HCT116 (cell line): ENCODE data around the gene ELMOD1. TPM values are rescaled to one million over a fixed set of nuclear protein-coding genes. Genes with fewer than 3 reads are reported as not detected.
"Not testable (repeated sequence)": the region's sequence is repeated elsewhere in the genome, so short reads cannot be mapped to it uniquely, and the experiment has no call there.

Experiments
- ATAC-seq: fragments of 200-7000 bp; cut with Tn5 transposase; 2 replicates; pipeline ENCODE4 v1.9.1; 2020; ENCODE audit warnings: mild to moderate bottlenecking, moderate library complexity
- BruUV-seq: library from RNA; stranded (reverse); fragments of 400-500 nt; replicated peaks from 2 replicates; lab custom pipeline; 2021; lab: Mats Ljungman, UMichigan
- CTCF ChIA-PET: fragments of 300-600 bp; sonication (Branson Sonifier 250); formaldehyde crosslinking; loops from one replicate; lab custom pipeline; 2021; ENCODE audit warnings: antibody characterized with exemption; lab: Charles Lee
- POLR2A ChIA-PET: fragments of 300-600, 350-600 bp; sonication (Branson Sonifier 250); formaldehyde crosslinking; loops from one replicate; lab custom pipeline; 2021; ENCODE audit warnings: antibody characterized with exemption; lab: Charles Lee
- RAD21 ChIA-PET, 2 experiments: fragments of 300-600 bp; sonication (Branson Sonifier 250); formaldehyde crosslinking; loops; one replicate each; lab custom pipeline; 2023; ENCODE audit warnings: low total read pairs in 2 of 2; ENCODE audit not compliant: uncharacterized antibody in 2 of 2, unreplicated experiment in 2 of 2, low non-redundant PET in 1 of 2; lab: Charles Lee
- DNase-seq: peaks from one replicate; pipeline ENCODE4 v3.0.0-alpha.2; 2010; ENCODE audit warnings: low read depth, low spot score
- H2AFZ ChIP-seq: fragments of 200-600 bp; shearing (Covaris generic), sonication (generic); 2 replicates; pipeline ENCODE4 v1.6.1; 2017; ENCODE audit warnings: low read depth, mixed run types, mixed read lengths, antibody characterized with exemption, low read length; ENCODE audit not compliant: poor library complexity, severe bottlenecking
- H3K27ac ChIP-seq: 2 replicates; pipeline ENCODE4 v1.5.1; 2012; ENCODE audit warnings: low read depth, low read length
- H3K27me3 ChIP-seq: fragments of 200-600 bp; sonication (generic); 2 replicates; pipeline ENCODE4 v1.6.1; 2016; ENCODE audit warnings: mixed run types, low read length, mixed read lengths; ENCODE audit not compliant: insufficient read depth
- H3K36me3 ChIP-seq, 2 experiments: fragments of 200-500 bp in 1 of 2; fragments of 200-600 bp in 1 of 2; sonication (Bioruptor generic) in 1 of 2; sonication (generic) in 1 of 2; 2 replicates each; pipeline versions ENCODE4 v1.5.1 to v1.6.1; 2014 to 2016; ENCODE audit warnings: low read length in 2 of 2, inconsistent platforms in 1 of 2, mixed read lengths in 1 of 2, mixed run types in 1 of 2; ENCODE audit not compliant: insufficient read depth in 2 of 2, control insufficient read depth in 1 of 2
- H3K4me1 ChIP-seq, 2 experiments: fragments of 200-600 bp in 1 of 2; sonication (generic) in 1 of 2; 2 replicates each; pipeline versions ENCODE4 v1.5.1 to v1.6.1; 2012 to 2017; ENCODE audit warnings: low read length in 2 of 2, inconsistent platforms in 1 of 2, mild to moderate bottlenecking in 1 of 2, mixed read lengths in 1 of 2, mixed run types in 1 of 2, moderate library complexity in 1 of 2; ENCODE audit not compliant: insufficient read depth in 2 of 2, control insufficient read depth in 1 of 2
- H3K4me2 ChIP-seq: fragments of 200-600 bp; sonication (generic); 2 replicates; pipeline ENCODE4 v1.6.1; 2017; ENCODE audit warnings: mixed run types, low read length, mixed read lengths
- H3K4me3 ChIP-seq, 2 experiments: fragments of 200-600 bp in 1 of 2; sonication (generic) in 1 of 2; replicated peaks in 1 of 2; 2 replicates each; pipeline ENCODE4 v1.5.1; 2011 to 2016; ENCODE audit warnings: low read length in 2 of 2, control low read depth in 1 of 2, low read depth in 1 of 2, mild to moderate bottlenecking in 1 of 2, mixed read lengths in 1 of 2, mixed run types in 1 of 2
- H3K79me2 ChIP-seq: fragments of 200-600 bp; sonication (generic); 2 replicates; pipeline ENCODE4 v1.6.1; 2017; ENCODE audit warnings: mild to moderate bottlenecking, mixed run types, low read length, moderate library complexity, mixed read lengths; ENCODE audit not compliant: insufficient read depth
- H3K9ac ChIP-seq: fragments of 200-600 bp; sonication (generic); 2 replicates; pipeline ENCODE4 v1.6.1; 2016; ENCODE audit warnings: low read length, mixed read lengths
- H3K9me2 ChIP-seq: fragments of 200-600 bp; sonication (generic), shearing (Covaris generic); 2 replicates; pipeline ENCODE4 v1.6.1; 2017; ENCODE audit warnings: mixed run types, mild to moderate bottlenecking, moderate library complexity; ENCODE audit not compliant: insufficient read depth
- H3K9me3 ChIP-seq, 2 experiments: fragments of 200-500 bp in 1 of 2; fragments of 200-600 bp in 1 of 2; sonication (Bioruptor generic) in 1 of 2; sonication (generic) in 1 of 2; 2 replicates each; pipeline ENCODE4 v1.6.1; 2014 to 2017; ENCODE audit warnings: low read length in 2 of 2, mixed read lengths in 2 of 2, inconsistent platforms in 1 of 2, low read depth in 1 of 2, mild to moderate bottlenecking in 1 of 2, mixed run types in 1 of 2, moderate library complexity in 1 of 2; ENCODE audit not compliant: control insufficient read depth in 1 of 2, insufficient read depth in 1 of 2
- H4K20me1 ChIP-seq: fragments of 200-600 bp; sonication (generic), shearing (Covaris generic); 2 replicates; pipeline ENCODE4 v1.6.1; 2017; ENCODE audit warnings: mixed run types, mild to moderate bottlenecking, moderate library complexity; ENCODE audit not compliant: insufficient read depth
- CEBPB ChIP-seq: IDR thresholded peaks from 2 replicates; pipeline ENCODE4 v1.6.1; 2012; ENCODE audit warnings: low read depth
- EGR1 ChIP-seq: IDR thresholded peaks from 2 replicates; pipeline ENCODE4 v1.6.1; 2012; ENCODE audit warnings: low read depth
- EZH2phosphoT487 ChIP-seq: fragments of 200-600 bp; IDR thresholded peaks from 2 replicates; pipeline ENCODE4 v1.6.1; 2018; ENCODE audit warnings: antibody characterized with exemption, borderline replicate concordance
- FOSL1 ChIP-seq: IDR thresholded peaks from 2 replicates; pipeline ENCODE4 v1.6.1; 2012; ENCODE audit warnings: low read depth
- JUND ChIP-seq: IDR thresholded peaks from 2 replicates; pipeline ENCODE4 v1.6.1; 2012
- POLR2A ChIP-seq: IDR thresholded peaks from 2 replicates; pipeline ENCODE4 v1.7.0; 2011; ENCODE audit warnings: borderline replicate concordance; ENCODE audit not compliant: insufficient read depth, insufficient read length; ENCODE audit errors: extremely low read depth
- POLR2AphosphoS5 ChIP-seq: IDR thresholded peaks from 2 replicates; pipeline ENCODE4 v1.6.1; 2011; ENCODE audit warnings: mild to moderate bottlenecking, low read depth, low read length, moderate library complexity
- RAD21 ChIP-seq: IDR thresholded peaks from 2 replicates; pipeline ENCODE4 v1.6.1; 2012; ENCODE audit warnings: low read depth, mild to moderate bottlenecking
- SIN3A ChIP-seq: IDR thresholded peaks from 2 replicates; pipeline ENCODE4 v1.6.1; 2012; ENCODE audit warnings: low read depth
- SP1 ChIP-seq: IDR thresholded peaks from 2 replicates; pipeline ENCODE4 v1.6.1; 2012; ENCODE audit warnings: low read depth
- SRF ChIP-seq: IDR thresholded peaks from 2 replicates; pipeline ENCODE4 v1.6.1; 2012; ENCODE audit warnings: low read depth
- TCF7L2 ChIP-seq: IDR thresholded peaks from 2 replicates; pipeline ENCODE4 v1.7.0; 2011; ENCODE audit warnings: borderline replicate concordance, inconsistent platforms; ENCODE audit not compliant: insufficient read depth, insufficient read length; ENCODE audit errors: extremely low read depth
- ZFX ChIP-seq: fragments of 450-650 bp; IDR thresholded peaks from 2 replicates; pipeline ENCODE4 v1.6.1; 2017
- intact Hi-C: fragments of 100-400 bp; cut with micrococcal nuclease; formaldehyde crosslinking; loops from 2 replicates; pipeline ENCODE4 v1.10.0; 2022
- total RNA-seq: library from RNA; stranded (reverse); gene quantifications from one replicate; pipeline ENCODE4 v1.2.1, GENCODE V29; 2021; ENCODE audit not compliant: unreplicated experiment
- TF ChIP-seq, protein P1 (sequence below): IDR thresholded peaks from 2 replicates; pipeline ENCODE4 v1.6.1; 2011; ENCODE audit warnings: mild to moderate bottlenecking, low read length, moderate library complexity; ENCODE audit not compliant: insufficient replicate concordance; ENCODE audit errors: extremely low read depth
- TF ChIP-seq, protein P2 (sequence below): IDR thresholded peaks from 2 replicates; pipeline ENCODE4 v1.6.1; 2012

ELMOD1 gene
- total RNA-seq, 1 experiment from 2014 or later: 2.9 TPM

DNA sequence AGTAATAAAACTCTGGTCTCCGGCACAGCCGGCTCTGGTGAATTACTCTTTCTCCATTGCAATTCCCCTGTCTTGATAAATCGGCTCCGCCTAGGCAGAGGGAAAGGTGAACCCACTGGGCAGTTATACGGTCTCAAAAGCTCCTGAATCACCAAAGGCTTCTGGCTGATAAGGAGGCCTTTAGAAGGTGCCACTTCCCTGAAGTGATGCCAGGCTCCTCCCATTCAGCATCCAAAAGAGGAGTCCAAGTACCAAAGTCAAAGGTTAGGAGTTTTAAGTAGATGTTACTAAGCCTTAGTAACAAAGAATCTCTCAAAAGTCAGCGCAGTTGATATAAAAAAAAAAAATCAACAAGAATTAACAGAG is 13.6 kb upstream of the ELMOD1 start (continued):
- TF ChIP-seq SIN3A (no peak), JUND (no peak)

DNA sequence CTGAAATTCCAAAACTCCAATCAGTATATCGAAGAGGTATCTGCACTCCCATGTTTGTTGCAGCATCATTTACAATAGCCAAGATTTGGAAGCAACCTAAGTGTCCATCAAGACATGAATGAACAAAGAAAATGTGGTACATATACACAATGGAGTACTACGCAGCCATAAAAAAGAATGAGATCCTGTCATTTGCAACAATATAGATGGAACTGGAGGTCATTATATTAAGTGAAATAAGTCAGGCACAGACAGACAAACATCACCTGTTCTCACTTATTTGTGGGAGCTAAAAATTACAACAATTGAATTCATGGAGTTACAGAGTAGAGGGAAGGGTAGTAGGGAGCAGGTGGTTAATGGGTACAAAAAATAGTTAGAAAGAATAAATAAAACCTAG is 11.8 kb upstream of the ELMOD1 start:
- H3K79me2 ChIP-seq, H3K9me2 ChIP-seq, H3K27ac ChIP-seq, RAD21 ChIA-PET, H2AFZ ChIP-seq, H3K9me3 ChIP-seq, ATAC-seq, H3K4me3 ChIP-seq, H4K20me1 ChIP-seq, H3K27me3 ChIP-seq, DNase-seq, H3K36me3 ChIP-seq, POLR2A ChIA-PET, H3K4me2 ChIP-seq, H3K9ac ChIP-seq, intact Hi-C loops, H3K4me1 ChIP-seq, BruUV-seq: not testable (repeated sequence)
- CTCF ChIA-PET: interaction anchor here (2.0 kb wide), 1 partner anchor 110 kb away, joined by 10 read pairs; no protein-coding TSS in a partner anchor

DNA sequence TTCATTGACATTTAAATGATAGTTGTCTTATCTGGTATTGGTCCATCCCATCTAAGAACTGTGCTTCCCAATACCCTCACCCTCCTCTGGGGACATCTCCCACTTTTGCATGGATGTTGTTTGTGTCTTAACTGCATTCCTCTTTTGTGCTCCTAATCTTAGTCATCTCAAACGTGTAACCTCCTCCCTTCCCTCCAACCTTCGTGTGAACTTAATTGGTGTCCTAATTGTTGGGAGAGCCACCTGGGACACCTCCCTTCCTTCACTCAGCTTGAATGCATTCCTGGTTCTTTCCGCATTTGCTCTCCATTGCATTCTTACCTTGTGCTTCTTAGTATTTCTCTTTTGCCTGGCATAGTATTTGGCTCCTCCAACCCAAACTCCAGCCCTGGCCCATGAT is 9.8 kb upstream of the ELMOD1 start:
- H3K9me2 ChIP-seq: no peaks in the 10 kb centered on the region
- ATAC-seq (no peak), DNase-seq (no peak)
- no peaks in the 10 kb centered on the region for H3K27me3 ChIP-seq
- H3K4me3 ChIP-seq: no peak overlapping the region
- no peaks in the 10 kb centered on the region for H3K9me3 ChIP-seq
- BruUV-seq: no TSS peak
- H3K36me3 ChIP-seq: no peaks in the 10 kb centered on the region
- ChIA-PET POLR2A (no interaction called here), RAD21 (no interaction called here), CTCF (no interaction called here)
- intact Hi-C loops: no loop called here
- TF ChIP-seq SIN3A (no peak), CEBPB (no peak), SP1 (no peak), TCF7L2 (no peak), RAD21 (no peak), ZFX (no peak), FOSL1 (no peak), POLR2AphosphoS5 (no peak), POLR2A (no peak), EGR1 (no peak), JUND (no peak), EZH2phosphoT487 (no peak), SRF (no peak)
- TF ChIP-seq, protein P1, sequence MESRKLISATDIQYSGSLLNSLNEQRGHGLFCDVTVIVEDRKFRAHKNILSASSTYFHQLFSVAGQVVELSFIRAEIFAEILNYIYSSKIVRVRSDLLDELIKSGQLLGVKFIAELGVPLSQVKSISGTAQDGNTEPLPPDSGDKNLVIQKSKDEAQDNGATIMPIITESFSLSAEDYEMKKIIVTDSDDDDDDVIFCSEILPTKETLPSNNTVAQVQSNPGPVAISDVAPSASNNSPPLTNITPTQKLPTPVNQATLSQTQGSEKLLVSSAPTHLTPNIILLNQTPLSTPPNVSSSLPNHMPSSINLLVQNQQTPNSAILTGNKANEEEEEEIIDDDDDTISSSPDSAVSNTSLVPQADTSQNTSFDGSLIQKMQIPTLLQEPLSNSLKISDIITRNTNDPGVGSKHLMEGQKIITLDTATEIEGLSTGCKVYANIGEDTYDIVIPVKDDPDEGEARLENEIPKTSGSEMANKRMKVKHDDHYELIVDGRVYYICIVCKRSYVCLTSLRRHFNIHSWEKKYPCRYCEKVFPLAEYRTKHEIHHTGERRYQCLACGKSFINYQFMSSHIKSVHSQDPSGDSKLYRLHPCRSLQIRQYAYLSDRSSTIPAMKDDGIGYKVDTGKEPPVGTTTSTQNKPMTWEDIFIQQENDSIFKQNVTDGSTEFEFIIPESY: no peak
- TF ChIP-seq, protein P2, sequence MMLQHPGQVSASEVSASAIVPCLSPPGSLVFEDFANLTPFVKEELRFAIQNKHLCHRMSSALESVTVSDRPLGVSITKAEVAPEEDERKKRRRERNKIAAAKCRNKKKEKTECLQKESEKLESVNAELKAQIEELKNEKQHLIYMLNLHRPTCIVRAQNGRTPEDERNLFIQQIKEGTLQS: no peak
- H3K79me2 ChIP-seq: no peaks in the 10 kb centered on the region
- H2AFZ ChIP-seq: no peak overlapping the region
- H3K4me1 ChIP-seq: 0 out of 4 replicates have a peak, but pooled peaks cover 0 to 4% of the 10 kb centered on the region in 2 experiments
- H3K4me2 ChIP-seq: no peak overlapping the region
- H3K9ac ChIP-seq: no peak overlapping the region
- H3K27ac ChIP-seq: no peak overlapping the region
- H4K20me1 ChIP-seq: no peaks in the 10 kb centered on the region
